GM21515 (cell line): Measurements from ENCODE around the gene MYL11.
"Not testable (repeated sequence)": the region's sequence is repeated elsewhere in the genome, so short reads cannot be mapped to it uniquely, and the experiment has no call there.

Experiments used
- ATAC-seq: cut with Tn5 transposase; IDR thresholded peaks from one replicate; pipeline ENCODE4 v1.9.1; 2021; ENCODE audit not compliant: unreplicated experiment

Gene MYL11

GRCh38 chr16:30374538-30374937, at the start of gene MYL11:
Gene MYL11, plus strand, starts transcription at chr16:30374802. Its CDS starts 56 bp downstream, at chr16:30374858.
- no peak for ATAC-seq

DNA sequence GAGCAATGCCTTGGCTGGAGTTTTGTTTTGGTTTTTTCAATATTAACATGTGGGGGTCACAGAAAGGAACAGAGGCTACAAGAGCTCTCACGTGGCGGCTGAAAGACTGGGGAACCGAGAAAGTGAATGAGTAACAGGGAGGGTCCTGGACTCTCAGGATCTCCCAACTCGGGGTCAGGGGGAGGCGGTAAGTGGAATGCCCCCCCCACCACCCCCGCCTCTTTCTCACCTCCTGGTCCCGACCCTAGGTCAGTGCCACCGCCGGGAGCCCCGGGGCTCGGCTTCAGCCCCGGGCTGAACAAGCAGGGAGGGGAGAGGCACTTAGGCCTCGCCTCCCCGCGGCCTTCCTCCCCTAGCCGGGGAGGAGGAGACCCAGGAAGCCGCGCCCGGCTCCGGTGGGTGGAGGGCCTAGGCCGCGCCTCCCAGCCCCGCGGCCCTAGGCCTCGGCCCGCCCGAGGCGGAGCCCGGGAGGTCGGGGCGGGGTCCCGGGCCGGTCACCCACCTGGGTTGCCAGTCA, 40.1 kb upstream of the MYL11 start:
- ATAC-seq, result peak; percentile 82

- ATAC-seq, result peak; percentile 70
Measured at GRCh38 chr16:30335028-30335597, 39.5 kb upstream of the MYL11 start.

GRCh38 chr16:30335598-30336474, 38.8 kb upstream of the MYL11 start:
- peak; percentile 12 for ATAC-seq

DNA sequence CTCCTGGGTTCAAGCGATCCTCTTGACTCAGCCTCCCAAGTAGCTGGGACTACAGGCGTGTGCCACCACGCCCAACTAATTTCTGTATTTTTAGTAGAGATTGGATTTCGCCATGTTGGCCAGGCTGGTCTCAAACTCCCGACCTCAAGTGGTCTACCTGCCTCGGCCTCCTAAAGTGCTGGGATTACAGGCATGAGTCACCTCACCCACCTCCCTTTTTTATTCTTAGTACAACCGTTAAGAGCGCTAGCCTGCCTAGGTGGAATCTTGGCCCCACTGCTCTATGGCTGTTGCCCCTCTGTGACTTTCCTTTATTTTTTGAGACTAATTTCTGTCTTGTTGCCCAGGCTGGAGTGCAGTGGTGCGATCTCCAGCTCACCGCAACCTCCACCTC, 36.6 kb upstream of the MYL11 start:
- ATAC-seq, result not testable (repeated sequence)

- ATAC-seq, result not testable (repeated sequence)
Measured at GRCh38 chr16:30338715-30339114, 35.9 kb upstream of the MYL11 start.

DNA sequence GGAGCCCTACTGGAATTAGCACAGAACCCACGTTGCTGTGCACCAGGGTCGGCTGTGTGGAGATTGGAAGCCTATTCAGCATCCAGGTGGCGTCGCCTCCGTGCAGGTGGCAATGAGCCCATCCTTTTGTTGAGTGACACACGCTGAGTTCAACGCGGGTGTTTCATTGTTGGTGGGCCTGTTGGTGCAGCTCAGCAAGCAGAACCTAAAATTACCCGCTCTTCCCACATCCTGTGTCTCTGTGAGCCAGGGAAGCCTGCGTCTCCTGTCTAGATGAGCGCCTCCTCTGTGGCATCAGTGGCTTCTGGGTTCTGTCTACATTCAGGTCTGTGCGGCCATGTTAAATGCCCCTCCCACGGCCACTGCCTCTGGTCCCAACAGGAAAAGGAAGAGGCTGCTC, 34.0 kb upstream of the MYL11 start:
- no peak for ATAC-seq

- ATAC-seq, result not testable (repeated sequence)
Measured at GRCh38 chr16:30341971-30342370, 32.6 kb upstream of the MYL11 start.

- no peak for ATAC-seq
Measured at GRCh38 chr16:30342751-30343490, 31.7 kb upstream of the MYL11 start.

DNA sequence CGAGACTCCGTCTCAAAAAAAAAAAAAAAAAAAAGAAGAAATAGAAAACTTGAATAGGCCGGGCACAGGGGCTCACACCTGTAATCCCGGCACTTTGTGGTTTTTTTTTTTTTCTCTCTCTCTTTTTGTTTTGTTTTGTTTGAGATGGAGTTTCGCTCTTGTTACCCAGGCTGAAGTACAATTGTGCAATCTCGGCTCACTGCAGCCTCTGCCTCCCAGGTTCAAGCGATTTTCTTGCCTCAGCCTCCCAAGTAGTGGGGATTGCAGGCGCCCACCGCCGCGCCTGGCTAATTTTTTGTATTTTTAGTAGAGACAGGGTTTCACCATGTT, 31.1 kb upstream of the MYL11 start:
- ATAC-seq, result not testable (repeated sequence)

- no peak for ATAC-seq
Measured at GRCh38 chr16:30346286-30346685, 28.3 kb upstream of the MYL11 start.

DNA sequence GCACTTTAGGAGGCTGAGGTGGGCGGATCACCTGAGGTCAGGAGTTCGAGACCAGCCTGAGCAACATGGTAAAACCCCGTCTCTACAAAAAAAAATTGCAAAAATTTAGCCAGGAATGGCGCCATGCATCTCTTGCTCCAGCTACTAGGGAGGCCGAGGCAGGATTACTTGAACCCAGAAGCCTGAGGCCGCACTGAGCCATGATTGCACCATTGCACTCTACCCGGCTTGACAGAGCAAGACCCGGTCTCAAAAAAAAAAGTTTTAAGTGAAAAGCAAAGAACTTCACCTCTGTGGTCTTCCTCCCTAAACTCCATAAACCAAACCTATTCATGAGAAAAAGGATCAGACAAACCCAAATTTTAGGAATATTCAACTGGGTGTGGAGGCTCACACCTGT, 26.5 kb upstream of the MYL11 start:
- ATAC-seq, result no peak

DNA sequence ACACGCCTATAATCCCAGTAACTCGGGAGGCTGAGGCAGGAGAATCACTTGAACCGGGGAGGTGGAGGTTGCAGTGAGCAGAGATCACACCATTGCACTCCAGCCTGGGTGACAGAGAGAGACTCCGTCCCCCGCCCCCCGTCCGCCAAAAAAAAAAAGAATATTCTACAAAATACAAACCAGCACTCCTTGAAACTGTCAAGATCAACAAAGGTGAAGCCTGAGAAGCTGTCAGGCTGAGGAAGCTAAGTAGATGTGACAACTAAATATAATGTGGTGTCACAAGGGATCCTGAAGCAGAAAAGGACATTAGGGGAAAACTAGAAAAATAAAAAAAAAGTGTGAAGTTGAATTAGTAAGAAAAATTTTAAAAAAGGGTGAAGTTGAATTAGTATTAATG, 25.7 kb upstream of the MYL11 start:
- no peak for ATAC-seq

DNA sequence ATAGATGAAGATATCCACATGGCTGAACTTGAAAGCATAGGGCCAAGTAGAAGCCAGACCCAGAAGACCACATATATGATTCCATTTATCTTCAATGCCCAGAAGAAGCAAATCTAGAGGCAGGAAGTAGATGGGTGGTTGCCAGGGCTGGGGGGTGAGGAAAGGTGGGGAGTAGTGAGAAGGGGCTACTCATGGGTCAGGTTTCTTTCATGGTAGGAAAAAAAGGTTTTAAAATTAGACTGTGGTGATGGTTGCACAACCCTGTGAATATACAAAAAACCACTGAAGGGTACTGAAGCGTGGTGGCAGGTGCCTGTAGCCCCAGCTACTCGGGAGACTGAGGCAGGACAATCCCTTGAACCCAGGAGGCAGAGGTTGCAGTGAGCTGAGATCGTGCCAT, 24.9 kb upstream of the MYL11 start:
- no peak for ATAC-seq

GRCh38 chr16:30350134-30350871, 24.3 kb upstream of the MYL11 start:
- ATAC-seq, result no peak

DNA sequence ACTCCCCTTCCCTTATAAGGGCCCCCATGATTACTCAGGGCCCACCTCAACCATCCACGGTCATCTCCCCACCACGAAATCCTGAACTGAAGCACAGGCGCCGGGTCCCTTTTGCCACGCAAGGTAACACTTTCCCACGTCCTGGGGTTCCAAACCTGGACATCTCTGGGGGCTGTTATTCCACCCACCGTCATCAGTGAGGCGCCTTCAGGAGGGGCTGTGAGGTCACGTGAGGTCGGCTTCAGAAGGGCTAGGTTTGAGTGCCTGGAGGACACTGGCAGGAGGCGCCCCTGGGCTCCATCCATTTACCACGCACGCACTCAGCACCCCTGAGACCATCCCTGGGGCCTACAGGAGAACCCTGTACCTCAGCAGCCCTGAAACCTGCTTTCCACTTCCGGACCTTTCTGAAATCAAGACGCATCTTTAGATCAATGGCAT, 23.6 kb upstream of the MYL11 start:
- ATAC-seq, result no peak

DNA sequence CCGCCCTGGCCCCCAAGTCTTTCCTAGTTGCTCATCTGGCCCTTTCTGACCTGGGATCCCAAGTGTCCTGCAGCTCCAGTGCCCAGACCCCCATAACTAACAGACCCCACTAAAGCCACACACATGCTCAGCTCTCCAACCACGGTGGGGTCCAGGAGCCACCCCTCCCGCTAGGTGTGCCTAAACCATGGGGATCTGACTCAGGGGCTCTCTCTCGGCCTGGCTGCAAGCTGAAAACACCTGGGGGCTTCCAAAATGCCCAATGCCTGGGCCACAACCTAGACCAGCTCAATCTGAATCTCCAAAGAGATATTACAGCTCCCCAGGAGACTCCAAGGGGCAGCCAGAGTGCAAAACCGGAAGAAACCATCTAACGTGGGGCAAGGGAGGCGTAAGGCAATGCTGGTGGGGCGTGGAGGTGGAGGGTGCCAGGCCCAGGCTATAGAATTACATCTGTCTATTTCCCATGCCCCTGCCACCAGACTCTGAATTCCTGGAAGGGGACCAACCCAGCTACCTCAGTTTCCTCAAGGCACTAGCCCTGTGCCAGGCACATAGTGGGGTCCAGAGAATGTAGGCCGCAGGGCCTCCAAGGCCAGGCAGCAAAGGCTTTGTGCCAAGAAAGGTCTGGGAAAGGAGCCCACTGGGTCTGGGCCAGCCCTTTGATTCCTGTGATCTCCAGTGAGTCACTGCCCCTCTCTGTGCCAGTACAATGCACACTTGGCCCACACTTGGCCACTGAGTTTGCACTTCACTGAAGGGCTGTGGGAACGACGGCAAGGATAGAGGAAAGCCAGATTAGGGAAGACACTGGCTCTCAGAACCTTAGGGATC, 22.8 kb upstream of the MYL11 start:
- no peak for ATAC-seq

- ATAC-seq, result no peak
Measured at GRCh38 chr16:30352488-30353401, 21.9 kb upstream of the MYL11 start.
